MM.1S (cell line): ENCODE measurements around the gene SSTR4.

Experiments
- DNase-seq: peaks from one replicate; pipeline ENCODE4 v3.0.0-alpha.2; 2015
- H2AFZ ChIP-seq: fragments of 300-600 bp; sonication (generic); 2 replicates; pipeline ENCODE4 v1.6.0; 2016; ENCODE audit warnings: antibody characterized with exemption, low read length
- H3F3A ChIP-seq: fragments of 300-600 bp; sonication (generic); 2 replicates; pipeline ENCODE4 v1.6.1; 2016; ENCODE audit warnings: mild to moderate bottlenecking, antibody characterized with exemption, low read length, moderate library complexity, mixed read lengths; ENCODE audit not compliant: insufficient read depth
- H3K27ac ChIP-seq: fragments of 300-600 bp; sonication (generic); 2 replicates; pipeline ENCODE4 v1.5.1; 2016; ENCODE audit warnings: mild to moderate bottlenecking, low read length
- H3K27me3 ChIP-seq: fragments of 300-600 bp; sonication (generic); replicated peaks from 2 replicates; pipeline ENCODE4 v1.6.0; 2016; ENCODE audit warnings: low read length; ENCODE audit not compliant: insufficient read depth
- H3K36me3 ChIP-seq: fragments of 300-600 bp; sonication (generic); replicated peaks from 2 replicates; pipeline ENCODE4 v1.6.1; 2016; ENCODE audit warnings: mild to moderate bottlenecking, low read length, mixed read lengths; ENCODE audit not compliant: insufficient read depth
- H3K4me1 ChIP-seq: fragments of 300-600 bp; sonication (generic); 2 replicates; pipeline ENCODE4 v1.6.1; 2016; ENCODE audit warnings: low read length, mixed read lengths
- H3K4me2 ChIP-seq: fragments of 300-600 bp; sonication (generic); 2 replicates; pipeline ENCODE4 v1.6.0; 2016; ENCODE audit warnings: low read depth, low read length
- H3K4me3 ChIP-seq: fragments of 300-600 bp; sonication (generic); 2 replicates; pipeline ENCODE4 v1.5.1; 2016; ENCODE audit warnings: low read length, mixed read lengths
- H3K79me2 ChIP-seq: fragments of 300-600 bp; sonication (generic); 2 replicates; pipeline ENCODE4 v1.6.1; 2016; ENCODE audit warnings: mixed run types, low read length, mixed read lengths
- H3K9ac ChIP-seq: fragments of 300-600 bp; sonication (generic); 2 replicates; pipeline ENCODE4 v1.6.1; 2016; ENCODE audit warnings: low read length, mixed read lengths
- H3K9me2 ChIP-seq: fragments of 300-600 bp; sonication (generic); replicated peaks from 2 replicates; pipeline ENCODE4 v1.6.1; 2016; ENCODE audit warnings: mild to moderate bottlenecking, low read length, mixed read lengths; ENCODE audit not compliant: insufficient read depth
- H3K9me3 ChIP-seq: fragments of 300-600 bp; sonication (generic); replicated peaks from 2 replicates; pipeline ENCODE4 v1.6.1; 2016; ENCODE audit warnings: mild to moderate bottlenecking, low read length, mixed read lengths; ENCODE audit not compliant: insufficient read depth
- H4K20me1 ChIP-seq: fragments of 300-600 bp; sonication (generic); 2 replicates; pipeline ENCODE4 v1.6.1; 2016; ENCODE audit warnings: mild to moderate bottlenecking, low read length, moderate library complexity, mixed read lengths; ENCODE audit not compliant: insufficient read depth
- CTCF ChIP-seq: fragments of 300-600 bp; sonication (generic); IDR thresholded peaks from 2 replicates; pipeline ENCODE4 v1.5.1; 2016; ENCODE audit warnings: antibody characterized with exemption, low read length, mixed read lengths
- EZH2 ChIP-seq: fragments of 300-600 bp; sonication (generic); optimal IDR thresholded peaks from 2 replicates; pipeline ENCODE3; 2017; ENCODE audit warnings: low read depth, mild to moderate bottlenecking, antibody characterized with exemption, low read length, mixed read lengths
- EZH2phosphoT487 ChIP-seq: fragments of 300-600 bp; sonication (generic); IDR thresholded peaks from 2 replicates; pipeline ENCODE4 v1.6.1; 2018; ENCODE audit warnings: antibody characterized with exemption, low read length

SSTR4 gene

GRCh38 chr20:23035731-23036130, 619 bp downstream of the SSTR4 start:
- DNase-seq, result no peak
- Histone ChIP-seq H3K36me3 (no peaks in the 10 kb centered on the region), H3K4me2 (no peak overlapping the region), H3K9ac (no peak overlapping the region), H3F3A (no peaks in the 10 kb centered on the region), H3K4me3 (no peak overlapping the region), H3K4me1 (no peaks in the 10 kb centered on the region), H3K79me2 (no peaks in the 10 kb centered on the region), H3K9me3 (no peaks in the 10 kb centered on the region), H3K27me3 (no peaks in the 10 kb centered on the region), H3K27ac (no peak overlapping the region), H2AFZ (no peak overlapping the region), H3K9me2 (no peaks in the 10 kb centered on the region), H4K20me1 (no peaks in the 10 kb centered on the region)
- TF ChIP-seq CTCF (no peak), EZH2 (no peak), EZH2phosphoT487 (no peak)

GRCh38 chr20:23036371-23036770, 1.3 kb downstream of the SSTR4 start:
- H3K9me2 ChIP-seq, result no peaks in the 10 kb centered on the region
- H3K27me3 ChIP-seq, result no peaks in the 10 kb centered on the region
- DNase-seq, result no peak
- H3K9me3 ChIP-seq, result no peaks in the 10 kb centered on the region
- no peak overlapping the region for H3K4me3 ChIP-seq
- H3F3A ChIP-seq, result no peaks in the 10 kb centered on the region
- H4K20me1 ChIP-seq, result no peaks in the 10 kb centered on the region
- H3K79me2 ChIP-seq, result no peaks in the 10 kb centered on the region
- no peak overlapping the region for H2AFZ ChIP-seq
- H3K27ac ChIP-seq, result no peak overlapping the region
- H3K36me3 ChIP-seq, result no peaks in the 10 kb centered on the region
- H3K4me2 ChIP-seq, result no peak overlapping the region
- no peaks in the 10 kb centered on the region for H3K4me1 ChIP-seq
- TF ChIP-seq CTCF (no peak), EZH2 (no peak), EZH2phosphoT487 (no peak)
- H3K9ac ChIP-seq, result no peak overlapping the region

- H3K27ac ChIP-seq, result no peak overlapping the region
- no peak overlapping the region for H3K4me2 ChIP-seq
- no peaks in the 10 kb centered on the region for H3K9me2 ChIP-seq
- no peaks in the 10 kb centered on the region for H3K79me2 ChIP-seq
- no peaks in the 10 kb centered on the region for H3K36me3 ChIP-seq
- no peaks in the 10 kb centered on the region for H3K27me3 ChIP-seq
- no peaks in the 10 kb centered on the region for H3K4me1 ChIP-seq
- H2AFZ ChIP-seq, result no peak overlapping the region
- no peaks in the 10 kb centered on the region for H3F3A ChIP-seq
- H3K9ac ChIP-seq, result no peak overlapping the region
- no peak overlapping the region for H3K4me3 ChIP-seq
- no peaks in the 10 kb centered on the region for H3K9me3 ChIP-seq
- DNase-seq, result no peak
- TF ChIP-seq CTCF, result no peak
- no peak for TF ChIP-seq EZH2
- TF ChIP-seq EZH2phosphoT487, result no peak
- H4K20me1 ChIP-seq, result no peaks in the 10 kb centered on the region
Measured at GRCh38 chr20:23037017-23037481, 1.9 kb downstream of the SSTR4 start.
